GM23338 (cell line): ENCODE results near the gene CRACR2B. TPM values are rescaled to one million over a fixed set of nuclear protein-coding genes. Genes with fewer than 3 reads are reported as not detected.

ENCODE experiments used
- ATAC-seq: fragments of 200-7000 bp; cut with Tn5 transposase; 3 replicates; pipeline ENCODE4 v1.9.1; 2020
- DNase-seq: peaks from one replicate; pipeline ENCODE4 v3.0.0-alpha.2; 2015; ENCODE audit warnings: low spot score
- H2AFZ ChIP-seq: fragments of 200-600 bp; sonication (generic); 2 replicates; pipeline ENCODE4 v1.8.0; 2016; ENCODE audit warnings: antibody characterized with exemption, mild to moderate bottlenecking, moderate library complexity
- H3F3A ChIP-seq: fragments of 200-600 bp; sonication (generic); replicated peaks from 2 replicates; pipeline ENCODE4 v1.8.0; 2017; ENCODE audit warnings: antibody characterized with exemption, mixed run types, low read depth
- H3K27ac ChIP-seq: fragments of 200-600 bp; sonication (generic); 2 replicates; pipeline ENCODE4 v1.6.1; 2016; ENCODE audit warnings: low read depth
- H3K27me3 ChIP-seq: fragments of 200-600 bp; sonication (generic); 2 replicates; pipeline ENCODE4 v1.8.0; 2016; ENCODE audit warnings: mild to moderate bottlenecking, mixed run types, moderate library complexity; ENCODE audit not compliant: insufficient read depth
- H3K36me3 ChIP-seq: fragments of 200-600 bp; sonication (generic); 2 replicates; pipeline ENCODE4 v1.8.0; 2016; ENCODE audit warnings: mild to moderate bottlenecking; ENCODE audit not compliant: insufficient read depth
- H3K4me1 ChIP-seq: fragments of 200-600 bp; sonication (generic); 2 replicates; pipeline ENCODE4 v1.8.0; 2016; ENCODE audit warnings: mild to moderate bottlenecking, moderate library complexity; ENCODE audit not compliant: insufficient read depth
- H3K4me2 ChIP-seq: fragments of 200-600 bp; sonication (generic); 2 replicates; pipeline ENCODE4 v1.7.1; 2017; ENCODE audit warnings: mixed run types
- H3K4me3 ChIP-seq: fragments of 200-600 bp; sonication (generic); 2 replicates; pipeline ENCODE4 v1.6.1; 2016; ENCODE audit warnings: mixed run types
- H3K79me2 ChIP-seq: fragments of 200-600 bp; sonication (generic); replicated peaks from 2 replicates; pipeline ENCODE4 v1.8.0; 2017; ENCODE audit warnings: mild to moderate bottlenecking; ENCODE audit not compliant: insufficient read depth
- H3K9me2 ChIP-seq: fragments of 200-600 bp; sonication (generic); 2 replicates; pipeline ENCODE4 v1.8.0; 2017; ENCODE audit not compliant: insufficient read depth
- H4K20me1 ChIP-seq: fragments of 200-600 bp; sonication (generic); replicated peaks from 2 replicates; pipeline ENCODE4 v1.8.0; 2017; ENCODE audit warnings: mild to moderate bottlenecking; ENCODE audit not compliant: insufficient read depth
- H3K27ac Mint-ChIP-seq: 2 replicates; pipeline ENCODE4 v1.8.0; 2020; ENCODE audit warnings: inconsistent platforms, mild to moderate bottlenecking, moderate library complexity, mixed read lengths
- H3K27me3 Mint-ChIP-seq: 3 replicates; pipeline ENCODE4 v1.8.0; 2022; ENCODE audit warnings: low read depth, mild to moderate bottlenecking, moderate library complexity, mixed read lengths, inconsistent platforms; ENCODE audit not compliant: insufficient read depth, poor library complexity
- H3K36me3 Mint-ChIP-seq: 3 replicates; pipeline ENCODE4 v1.8.0; 2021; ENCODE audit warnings: low read depth, mild to moderate bottlenecking, inconsistent platforms, moderate library complexity, mixed read lengths
- H3K4me1 Mint-ChIP-seq: 3 replicates; pipeline ENCODE4 v1.8.0; 2020; ENCODE audit warnings: mild to moderate bottlenecking, inconsistent platforms, mixed read lengths
- H3K4me3 Mint-ChIP-seq: 3 replicates; pipeline ENCODE4 v1.8.0; 2021; ENCODE audit warnings: moderate library complexity, mild to moderate bottlenecking, inconsistent platforms, mixed read lengths
- H3K9me3 Mint-ChIP-seq: 3 replicates; pipeline ENCODE4 v1.8.0; 2020; ENCODE audit warnings: moderate library complexity, mild to moderate bottlenecking, inconsistent platforms, mixed read lengths
- CTCF ChIP-seq, 2 experiments: fragments of 200-600 bp in 1 of 2; sonication (generic) in 1 of 2; conservative IDR thresholded peaks; 2 replicates each; pipeline versions ENCODE4 v1.5.1 to v1.6.1; 2016 to 2017; ENCODE audit warnings: antibody characterized with exemption in 2 of 2, low read depth in 2 of 2, mild to moderate bottlenecking in 2 of 2, moderate library complexity in 1 of 2
- JUNB ChIP-seq: IDR thresholded peaks from one replicate; pipeline ENCODE4 v1.6.1; 2016; ENCODE audit warnings: antibody characterized with exemption; ENCODE audit not compliant: unreplicated experiment
- ZNF114 ChIP-seq: fragments of 250-450 bp; sonication (Bioruptor Pico); IDR thresholded peaks from 2 replicates; pipeline ENCODE4 v1.5.0; 2020; ENCODE audit warnings: mild to moderate bottlenecking, moderate library complexity
- ZNF462 ChIP-seq: fragments of 250-450 bp; sonication (Bioruptor Pico); IDR thresholded peaks from 2 replicates; pipeline ENCODE4 v1.5.0; 2020; ENCODE audit warnings: mild to moderate bottlenecking, moderate library complexity
- polyA plus RNA-seq: library from polyadenylated mRNA; unstranded; fragments of >200 nt; fragmentation: Nextera tagmentation; extraction: Ambion mirVana; gene quantifications from 2 replicates; pipeline ENCODE4 v1.2.1, GENCODE V29; 2016
- total RNA-seq: library from RNA; depleted of rRNA; stranded (reverse); fragments of >200 nt; shearing (Covaris generic); gene quantifications from 2 replicates; pipeline ENCODE4 v1.2.3, GENCODE V29; 2014

CRACR2B gene
- total and polyA plus RNA-seq, 2 experiments from 2014 or later: 55.9 to 64.1 TPM

GRCh38 chr11:852762-853161, 25.0 kb downstream of the CRACR2B start (continued):
- TF ChIP-seq ZNF462: no peak
- TF ChIP-seq ZNF114 (CRISPR knock-in tag): no peak

- Histone ChIP-seq H3K27me3 (no peaks in the 10 kb centered on the region), H3K79me2 (0 out of 2 replicates have a peak, but pooled peaks cover 3% of the 10 kb centered on the region), H2AFZ (no peak overlapping the region), H3K4me3 (no peak overlapping the region), H3K9me2 (no peaks in the 10 kb centered on the region), H3K4me1 (peaks cover 23% of the 10 kb centered on the region), H3K27ac (no peak overlapping the region), H3F3A (peaks cover 9% of the 10 kb centered on the region), H4K20me1 (peaks cover 17% of the 10 kb centered on the region), H3K36me3 (no peaks in the 10 kb centered on the region), H3K4me2 (no peak overlapping the region)
- no peak overlapping the region for H3K4me3 Mint-ChIP-seq
- TF ChIP-seq CTCF (conservative IDR thresholded peaks at IDR 0.05; ENCODE audit: low read depth in 2 of 2): 0 out of 4 replicates have a peak, but pooled peaks of 1 of the 2 experiments have one; percentile 10
- TF ChIP-seq JUNB: no peak
- H3K36me3 Mint-ChIP-seq: peaks cover 3% of the 10 kb centered on the region; the same call in 1 of the 3 replicates
- no peak overlapping the region for H3K27ac Mint-ChIP-seq
- no peaks in the 10 kb centered on the region for H3K9me3 Mint-ChIP-seq
- H3K27me3 Mint-ChIP-seq: peaks cover 12% of the 10 kb centered on the region
- H3K4me1 Mint-ChIP-seq: peaks cover 32% of the 10 kb centered on the region
- no peak for ATAC-seq
- peak; percentile 45 for DNase-seq
Observed at GRCh38 chr11:853682-854448, 26.1 kb downstream of the CRACR2B start.
